Uterus (tissue), 2 donors: ENCODE measurements around the gene CRTC2.
"Not testable (repeated sequence)": the region's sequence is repeated elsewhere in the genome, so short reads cannot be mapped to it uniquely, and the experiment has no call there.

Experiments
- POLR2A ChIP-seq, 2 donors: fragments of 450-650 bp; IDR thresholded peaks; one replicate each; pipeline ENCODE4 v1.6.1; 2016; ENCODE audit warnings: antibody characterized with exemption in 2 of 2, mild to moderate bottlenecking in 1 of 2, moderate library complexity in 1 of 2
- TF ChIP-seq, protein P1 (sequence below), 4 experiments: fragments of 200-600 bp in 2 of 4; fragments of 450-650 bp in 2 of 4; sonication (generic) in 2 of 4; IDR thresholded peaks; one replicate each; pipeline ENCODE4 v1.5.1; 2016 to 2019; ENCODE audit warnings: antibody characterized with exemption in 4 of 4, mild to moderate bottlenecking in 2 of 4, moderate library complexity in 1 of 4

DNA sequence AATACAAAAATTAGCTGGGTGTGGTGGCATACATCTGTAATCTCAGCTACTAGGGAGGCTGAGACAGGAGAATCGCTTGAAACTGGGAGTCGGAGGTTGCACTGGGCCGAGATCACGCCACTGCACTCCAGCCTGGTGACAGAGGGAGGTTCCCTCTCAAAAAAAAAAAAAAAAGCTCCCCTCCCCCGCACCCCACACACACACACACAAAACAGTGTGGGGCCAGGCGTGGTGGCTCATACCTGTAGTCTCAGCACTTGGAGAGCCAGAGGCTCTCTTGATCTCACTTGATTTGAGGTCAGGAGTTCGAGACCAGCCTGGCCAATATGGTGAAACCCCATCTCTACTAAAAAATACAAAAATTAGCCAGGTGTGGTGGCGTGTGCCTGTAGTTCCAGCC, 52.5 kb downstream of the CRTC2 start:
- TF ChIP-seq POLR2A (IDR thresholded peaks at IDR 0.05): not testable (repeated sequence)
- TF ChIP-seq, protein P1, sequence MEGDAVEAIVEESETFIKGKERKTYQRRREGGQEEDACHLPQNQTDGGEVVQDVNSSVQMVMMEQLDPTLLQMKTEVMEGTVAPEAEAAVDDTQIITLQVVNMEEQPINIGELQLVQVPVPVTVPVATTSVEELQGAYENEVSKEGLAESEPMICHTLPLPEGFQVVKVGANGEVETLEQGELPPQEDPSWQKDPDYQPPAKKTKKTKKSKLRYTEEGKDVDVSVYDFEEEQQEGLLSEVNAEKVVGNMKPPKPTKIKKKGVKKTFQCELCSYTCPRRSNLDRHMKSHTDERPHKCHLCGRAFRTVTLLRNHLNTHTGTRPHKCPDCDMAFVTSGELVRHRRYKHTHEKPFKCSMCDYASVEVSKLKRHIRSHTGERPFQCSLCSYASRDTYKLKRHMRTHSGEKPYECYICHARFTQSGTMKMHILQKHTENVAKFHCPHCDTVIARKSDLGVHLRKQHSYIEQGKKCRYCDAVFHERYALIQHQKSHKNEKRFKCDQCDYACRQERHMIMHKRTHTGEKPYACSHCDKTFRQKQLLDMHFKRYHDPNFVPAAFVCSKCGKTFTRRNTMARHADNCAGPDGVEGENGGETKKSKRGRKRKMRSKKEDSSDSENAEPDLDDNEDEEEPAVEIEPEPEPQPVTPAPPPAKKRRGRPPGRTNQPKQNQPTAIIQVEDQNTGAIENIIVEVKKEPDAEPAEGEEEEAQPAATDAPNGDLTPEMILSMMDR (IDR thresholded peaks at IDR 0.05): not testable (repeated sequence)
